ENCODE measurements around the gene MAGI2.
A peak's percentile ranks its signal among the peaks of the same experiment; 100 is the strongest.

The MAGI2 gene

GRCh38 chr7:78159545-78159944, 1293.9 kb downstream of the MAGI2 start:
- DNase-seq = no peak

GRCh38 chr7:78153285-78153684, 1300.2 kb downstream of the MAGI2 start:
- DNase-seq = no peak

- no peak for DNase-seq
Observed at GRCh38 chr7:78151229-78151628, 1302.2 kb downstream of the MAGI2 start.

- no peak for DNase-seq
Observed at GRCh38 chr7:78149787-78150186, 1303.7 kb downstream of the MAGI2 start.

GRCh38 chr7:78148166-78148894, 1305.1 kb downstream of the MAGI2 start:
- no peak for DNase-seq

GRCh38 chr7:78146546-78146945, 1306.9 kb downstream of the MAGI2 start:
- no peak for DNase-seq

GRCh38 chr7:78143661-78144060, 1309.8 kb downstream of the MAGI2 start:
- DNase-seq = no peak

- DNase-seq = no peak
Observed at GRCh38 chr7:78141522-78142281, 1311.8 kb downstream of the MAGI2 start.

GRCh38 chr7:78140109-78140508, 1313.4 kb downstream of the MAGI2 start:
- DNase-seq = no peak

- DNase-seq = no peak
Observed at GRCh38 chr7:78139335-78139734, 1314.1 kb downstream of the MAGI2 start.

- DNase-seq = no peak
Observed at GRCh38 chr7:78134774-78135173, 1318.7 kb downstream of the MAGI2 start.

GRCh38 chr7:78134256-78134655, 1319.2 kb downstream of the MAGI2 start:
- DNase-seq = peak; percentile 46

- no peak for DNase-seq
Observed at GRCh38 chr7:78130446-78131215, 1322.8 kb downstream of the MAGI2 start.

GRCh38 chr7:78129865-78130264, 1323.6 kb downstream of the MAGI2 start:
- DNase-seq = no peak

GRCh38 chr7:78127009-78127408, 1326.5 kb downstream of the MAGI2 start:
- no peak for DNase-seq

GRCh38 chr7:78125884-78126283, 1327.6 kb downstream of the MAGI2 start:
- no peak for DNase-seq

GRCh38 chr7:78124216-78124615, 1329.3 kb downstream of the MAGI2 start:
- DNase-seq = no peak

GRCh38 chr7:78121888-78122287, 1331.6 kb downstream of the MAGI2 start:
- no peak for DNase-seq

GRCh38 chr7:78118470-78118869, 1335.0 kb downstream of the MAGI2 start:
- DNase-seq = no peak

GRCh38 chr7:78115876-78116275, 1337.6 kb downstream of the MAGI2 start:
- DNase-seq = no peak

- DNase-seq = no peak
Observed at GRCh38 chr7:78114993-78115392, 1338.5 kb downstream of the MAGI2 start.

- DNase-seq = no peak
Observed at GRCh38 chr7:78112488-78112887, 1341.0 kb downstream of the MAGI2 start.

GRCh38 chr7:78111386-78111785, 1342.1 kb downstream of the MAGI2 start:
- DNase-seq = no peak

GRCh38 chr7:78103475-78103874, 1350.0 kb downstream of the MAGI2 start:
- no peak for DNase-seq
